RWPE1 (cell line): ENCODE results near the gene DNAJB8.

Source experiments
- CTCF ChIA-PET: fragments of 350-600 bp; sonication (Branson Sonifier 250); formaldehyde crosslinking; extraction: SDS; loops from one replicate; lab custom pipeline; 2021; lab: Yijun Ruan, JAX
- POLR2A ChIA-PET: fragments of 400-600 bp; formaldehyde crosslinking; extraction: SDS; loops from one replicate; lab custom pipeline; 2020; ENCODE audit warnings: antibody characterized with exemption; ENCODE audit not compliant: low non-redundant PET; lab: Yijun Ruan, JAX
- DNase-seq: peaks from one replicate; pipeline ENCODE4 v3.0.0; 2012; ENCODE audit warnings: low spot score
- H3K27ac ChIP-seq: fragments of 450-650 bp; 2 replicates; pipeline ENCODE4 v1.5.1; 2017
- CTCF ChIP-seq: fragments of 450-650 bp; conservative IDR thresholded peaks from 2 replicates; pipeline ENCODE4 v1.5.1; 2017; ENCODE audit warnings: low read depth, mild to moderate bottlenecking

The DNAJB8 gene

GRCh38 chr3:128491941-128492670 lies 25.4 kb upstream of the DNAJB8 start:
- H3K27ac ChIP-seq = no peak overlapping the region
- TF ChIP-seq CTCF = no peak
- DNase-seq = no peak
- ChIA-PET POLR2A (no interaction called here), CTCF (no interaction called here)

GRCh38 chr3:128491691-128491940 lies 24.9 kb upstream of the DNAJB8 start:
- ChIA-PET CTCF (no interaction called here), POLR2A (no interaction called here)
- DNase-seq = no peak
- TF ChIP-seq CTCF = no peak
- no peak overlapping the region for H3K27ac ChIP-seq

- CTCF ChIA-PET = interaction anchor here (0.7 kb wide), 1 partner anchor 265 kb away, joined by 3 read pairs; no protein-coding TSS in a partner anchor
- no peak for DNase-seq
- no peak overlapping the region for H3K27ac ChIP-seq
- POLR2A ChIA-PET = no interaction called here
- no peak for TF ChIP-seq CTCF
Measured at GRCh38 chr3:128490915-128491690, 24.4 kb upstream of the DNAJB8 start.

- DNase-seq = no peak
- no peak overlapping the region for H3K27ac ChIP-seq
- POLR2A ChIA-PET = no interaction called here
- TF ChIP-seq CTCF = no peak
- CTCF ChIA-PET = interaction anchor here (0.5 to 1.5 kb wide), 4 partner anchors 17 to 264 kb away, joined by 3 to 12 read pairs (median 4); no protein-coding TSS in a partner anchor
Measured at GRCh38 chr3:128490650-128490914, 23.9 kb upstream of the DNAJB8 start.

- no peak for DNase-seq
- ChIA-PET POLR2A (no interaction called here), CTCF (interaction anchor here (0.5 to 1.5 kb wide), 6 partner anchors 18 to 154 kb away, joined by 3 to 12 read pairs (median 4); no protein-coding TSS in a partner anchor)
- peak; percentile 14; the same call in 1 of the 2 replicates for TF ChIP-seq CTCF
- H3K27ac ChIP-seq = peak overlapping the region; percentile 62
Measured at GRCh38 chr3:128489927-128490649, 23.4 kb upstream of the DNAJB8 start.

- TF ChIP-seq CTCF = no peak
- ChIA-PET CTCF (interaction anchor here (0.7 to 1.5 kb wide), 5 partner anchors 18 to 154 kb away, joined by 3 to 12 read pairs (median 4); no protein-coding TSS in a partner anchor), POLR2A (no interaction called here)
- H3K27ac ChIP-seq = peak overlapping the region; percentile 62
- no peak for DNase-seq
Measured at GRCh38 chr3:128489674-128489926, 22.9 kb upstream of the DNAJB8 start.
